Kidney tubule cell (primary cell): ENCODE data around the gene GALNS.
"Not testable (repeated sequence)": the region's sequence is repeated elsewhere in the genome, so short reads cannot be mapped to it uniquely, and the experiment has no call there.

Experiments used
- DNase-seq: peaks from one replicate; pipeline ENCODE4 v3.0.0-alpha.2; 2018; ENCODE audit warnings: low spot score

GALNS gene

GRCh38 chr16:88805340-88805715 is 51.4 kb downstream of the GALNS start:
- DNase-seq = no peak

GRCh38 chr16:88804552-88805339 is 52.0 kb downstream of the GALNS start:
- peak; percentile 52 for DNase-seq

DNA sequence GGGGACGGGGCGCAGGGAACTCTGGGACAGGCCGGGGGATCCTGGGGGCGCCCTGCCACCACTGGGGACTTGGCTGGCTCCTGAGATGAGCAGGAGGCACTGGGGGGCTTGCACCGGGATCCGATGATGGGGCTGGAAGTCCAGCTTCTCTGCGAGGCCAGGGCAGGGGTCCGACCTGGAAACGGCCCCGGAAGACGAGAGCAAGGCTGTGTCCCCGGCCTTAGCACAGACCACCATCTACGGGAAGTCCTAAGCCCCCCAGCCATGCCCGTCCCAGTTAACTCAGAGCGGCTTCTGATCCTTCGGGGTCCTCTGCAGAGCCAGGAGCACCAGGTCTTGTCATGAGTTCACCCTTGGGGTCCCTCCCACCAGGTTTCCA is 52.6 kb downstream of the GALNS start:
- no peak for DNase-seq

- DNase-seq = peak; percentile 85
Measured at GRCh38 chr16:88803264-88803987, 53.3 kb downstream of the GALNS start, which contains the start of gene CDT1. CDT1 (plus strand) TSS chr16:88803789; CDS start chr16:88803832, 43 bp downstream.

DNA sequence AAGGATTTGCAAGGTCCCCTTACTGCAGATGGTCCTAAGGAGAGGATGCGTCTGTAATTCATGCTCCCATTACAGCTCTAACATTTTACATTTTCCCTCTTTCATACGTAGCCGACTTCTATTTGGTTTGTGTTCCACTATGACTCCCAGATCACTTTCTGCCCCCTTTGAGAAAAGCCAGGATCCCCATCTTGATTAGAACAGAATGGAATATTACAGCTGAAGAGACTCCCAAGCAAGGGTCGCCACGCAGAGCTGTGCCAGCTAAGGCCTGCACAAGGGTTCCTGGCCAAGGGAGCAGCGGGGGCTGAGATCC is 56.5 kb downstream of the GALNS start:
- no peak for DNase-seq

DNA sequence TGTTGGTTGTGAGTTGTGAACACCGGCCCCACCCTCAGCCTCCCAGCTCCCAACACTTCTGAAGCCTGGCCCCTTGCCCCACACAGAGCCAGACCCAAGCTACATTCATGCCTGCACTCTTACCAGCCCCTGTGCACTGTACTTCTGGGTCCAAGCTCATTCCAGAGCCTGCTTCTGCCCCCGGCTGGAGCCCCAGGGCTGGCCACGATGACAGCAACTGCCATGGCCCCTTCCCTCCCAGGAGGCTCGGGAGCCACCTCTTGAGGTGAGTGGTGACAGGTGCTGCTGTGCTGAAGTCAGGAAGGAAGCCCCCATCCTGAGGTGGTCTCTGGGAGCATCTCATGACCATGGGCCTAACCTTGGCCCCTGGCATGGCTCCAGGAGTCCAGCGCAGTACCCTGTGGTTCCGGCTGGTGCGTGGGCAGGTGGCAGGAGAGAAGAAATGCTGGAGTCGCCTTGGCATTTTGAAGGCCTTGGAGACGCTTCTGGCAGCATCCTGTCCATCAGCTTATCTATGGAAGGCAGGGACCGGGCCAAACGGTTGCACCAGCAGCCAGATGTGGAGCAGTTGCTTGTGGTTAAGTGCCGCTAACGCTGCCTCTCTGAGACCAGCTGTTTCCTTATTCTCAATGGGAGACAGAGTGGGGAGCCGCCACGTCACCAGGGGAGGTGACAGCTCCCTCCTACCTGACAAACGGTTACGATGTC is 57.0 kb downstream of the GALNS start:
- no peak for DNase-seq

DNA sequence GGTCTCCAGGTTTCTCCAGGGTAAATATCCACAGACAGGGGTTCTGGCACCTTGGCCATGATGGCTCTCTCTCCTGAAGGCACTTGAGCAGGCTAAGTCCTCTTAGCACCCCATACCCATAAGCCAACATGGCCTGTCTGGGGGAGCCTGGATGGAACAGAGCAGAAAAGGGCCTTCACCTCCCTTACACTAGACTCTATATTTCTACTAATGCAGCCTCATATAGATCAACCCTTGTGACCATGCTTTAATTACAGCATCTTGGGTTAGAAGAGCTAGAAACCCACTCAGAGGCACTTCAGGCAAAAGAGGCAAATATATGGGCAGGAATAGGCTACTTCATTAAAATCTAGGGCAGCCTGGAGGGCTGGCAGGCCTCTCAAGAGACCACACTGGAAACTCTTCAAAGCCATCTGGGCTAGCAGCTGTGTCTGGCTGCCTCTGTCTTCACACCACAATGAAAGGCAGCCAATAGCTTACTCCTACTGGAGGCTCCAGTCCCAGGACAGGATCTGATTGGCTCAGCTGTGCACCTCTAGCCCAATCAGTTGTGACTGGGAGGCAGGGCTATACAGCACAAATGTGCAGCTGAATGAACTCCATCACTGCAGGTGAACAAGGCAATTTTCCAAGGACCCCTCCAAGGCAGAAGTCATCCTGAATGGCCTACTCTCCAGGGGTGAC is 57.8 kb downstream of the GALNS start:
- no peak for DNase-seq

DNA sequence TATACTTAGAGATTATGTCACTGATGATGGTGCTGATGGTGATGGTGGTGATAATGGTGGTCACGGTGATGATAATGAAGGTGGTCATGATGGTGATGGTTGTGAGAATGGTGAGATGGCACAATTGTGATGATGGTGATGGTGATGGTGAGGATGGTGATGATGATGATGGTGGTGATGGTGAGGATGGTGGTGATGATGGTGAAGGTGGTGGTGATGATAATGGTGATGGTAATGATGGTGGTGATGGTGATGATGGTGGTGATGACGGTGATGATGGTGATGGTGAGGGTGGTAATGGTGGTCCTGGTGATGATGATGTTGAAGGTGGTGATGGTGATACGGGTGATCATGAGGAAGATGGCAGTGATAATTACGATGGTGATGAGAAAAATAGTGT is 58.7 kb downstream of the GALNS start:
- DNase-seq = no peak

- DNase-seq = no peak
Measured at GRCh38 chr16:88796278-88796677, 60.5 kb downstream of the GALNS start.

DNA sequence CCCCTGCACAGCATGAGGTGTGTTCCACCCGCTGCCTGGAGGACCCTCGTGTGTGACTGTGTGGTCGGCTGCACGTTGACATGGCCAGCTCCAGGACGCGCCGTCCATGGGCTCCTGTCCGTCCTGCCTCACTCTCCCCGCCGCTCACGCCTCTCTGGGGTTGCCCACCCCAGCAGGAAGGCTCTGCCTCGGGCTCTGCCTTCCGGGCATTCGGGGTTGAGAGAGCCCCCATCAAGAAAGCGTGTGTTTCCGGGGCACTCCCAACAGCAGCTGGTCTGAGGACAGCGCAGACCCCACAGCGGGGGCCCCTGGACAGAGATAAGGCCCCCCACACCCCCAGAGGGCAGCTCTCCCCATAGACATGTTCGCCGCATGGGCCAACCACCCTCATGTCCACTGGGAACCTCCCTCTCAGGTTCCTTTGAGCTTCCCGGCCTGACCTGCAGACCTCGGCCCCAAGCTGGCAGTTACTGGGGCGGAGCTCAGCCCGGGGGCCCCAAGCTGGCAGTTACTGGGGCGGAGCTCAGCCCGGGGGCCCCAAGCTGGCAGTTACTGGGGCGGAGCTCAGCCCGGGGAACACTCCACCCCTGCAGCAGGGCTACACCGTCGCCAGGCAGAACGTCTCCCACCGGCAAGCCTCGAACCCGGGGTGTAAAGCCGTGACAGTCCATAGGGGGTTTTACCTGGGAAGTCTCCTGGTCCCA is 63.3 kb downstream of the GALNS start:
- DNase-seq = no peak

- no peak for DNase-seq
Measured at GRCh38 chr16:88792668-88793250, 64.0 kb downstream of the GALNS start.

DNA sequence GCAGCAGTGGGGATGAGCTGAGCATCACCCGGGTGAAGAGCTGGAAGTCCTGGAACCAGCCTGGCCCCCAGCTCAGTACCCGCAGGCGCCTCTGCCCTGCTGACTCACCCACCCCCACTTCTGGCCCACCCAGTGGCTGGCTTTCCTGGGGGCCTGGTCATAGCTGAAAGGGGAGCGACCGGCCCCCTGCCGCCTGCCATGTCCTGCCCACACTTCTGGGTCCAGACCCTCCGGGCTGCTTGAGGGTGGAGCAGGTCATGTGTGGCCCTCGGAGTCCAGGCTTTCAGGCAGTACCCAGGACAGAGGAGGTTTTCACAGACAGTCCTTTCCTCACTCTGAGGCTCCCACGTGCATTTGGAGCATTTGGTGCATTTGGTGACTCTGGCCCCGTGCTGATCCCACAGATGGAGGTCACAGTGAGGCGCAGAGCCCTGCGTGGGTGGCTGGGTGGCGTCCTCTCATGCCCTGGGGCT is 64.6 kb downstream of the GALNS start:
- no peak for DNase-seq

- no peak for DNase-seq
Measured at GRCh38 chr16:88790312-88791211, 66.2 kb downstream of the GALNS start.

DNA sequence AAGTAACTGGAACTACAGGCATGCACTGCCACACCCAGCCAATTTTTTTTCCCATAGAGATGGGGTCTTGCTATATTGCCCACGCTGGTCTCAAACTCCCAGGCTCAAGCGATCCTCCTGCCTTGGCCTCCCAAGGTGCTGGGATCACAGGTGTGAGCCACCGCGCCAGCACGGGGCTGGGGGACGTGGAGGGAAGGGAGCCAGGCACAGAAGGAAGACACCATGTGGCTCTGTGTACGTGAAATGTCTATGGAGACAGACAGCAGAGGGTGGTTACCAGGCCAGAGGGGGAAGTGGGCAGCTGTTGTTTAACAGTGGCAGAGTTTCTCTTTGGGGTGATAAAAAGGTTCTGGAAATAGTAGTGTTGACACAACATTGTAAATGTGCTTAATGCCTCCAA is 67.2 kb downstream of the GALNS start:
- DNase-seq = no peak

GRCh38 chr16:88788749-88789148 is 68.0 kb downstream of the GALNS start:
- not testable (repeated sequence) for DNase-seq

- DNase-seq = no peak
Measured at GRCh38 chr16:88787579-88788314, 69.0 kb downstream of the GALNS start.

DNA sequence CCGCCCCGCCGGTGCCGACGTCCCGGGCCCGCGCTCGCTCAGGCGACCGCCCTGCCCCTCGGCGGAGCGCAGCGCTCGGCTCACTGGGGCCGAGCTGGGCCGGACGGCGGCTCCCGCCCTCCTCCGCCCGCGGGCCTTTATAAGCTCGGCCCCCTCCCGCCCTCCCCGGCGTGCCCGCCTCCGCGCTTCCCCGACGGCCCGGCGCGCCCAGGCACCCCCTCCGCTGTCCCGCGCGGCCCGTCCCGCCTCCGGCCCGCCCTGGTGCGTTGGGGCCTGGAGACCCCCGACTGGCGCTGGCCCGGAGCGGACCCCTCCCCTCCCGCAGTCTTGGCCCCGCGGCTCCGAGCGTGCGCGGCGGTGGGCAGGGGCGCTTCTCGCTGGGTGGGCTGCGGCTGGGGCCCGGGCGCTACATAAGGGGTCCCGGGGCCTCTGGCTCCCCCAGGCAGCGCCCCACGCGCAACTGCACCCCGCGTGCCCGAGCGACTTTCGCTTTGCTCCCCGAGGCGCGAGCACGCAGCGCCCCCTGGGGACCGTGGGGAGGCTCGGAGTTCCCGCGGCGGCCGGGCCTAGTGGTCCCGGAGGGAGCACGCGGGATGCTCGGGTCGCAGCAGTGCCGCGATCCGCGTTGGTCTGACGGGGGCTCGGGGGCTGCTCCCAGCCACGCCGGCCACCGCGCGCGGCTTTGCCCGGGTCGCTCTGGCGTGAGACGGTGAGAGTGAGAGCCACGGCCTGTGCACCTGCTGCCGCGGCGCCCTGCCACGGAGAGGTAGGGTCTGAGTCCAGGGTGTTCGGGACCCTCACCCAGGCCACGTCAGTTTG is 71.4 kb downstream of the GALNS start, which contains the start of gene PIEZO1:
PIEZO1 (minus strand) TSS at position 115 of the 819 bp plus-strand sequence. CDS start 256 bp downstream, outside the sequence.
- peak; percentile 71 for DNase-seq

GRCh38 chr16:88784856-88785105 is 72.0 kb downstream of the GALNS start:
- no peak for DNase-seq
